Epithelial cell of proximal tubule (primary cell): ENCODE data around the gene KIF25. TPM values are rescaled to one million over a fixed set of nuclear protein-coding genes. Genes with fewer than 3 reads are reported as not detected.

Source experiments
- DNase-seq: peaks from one replicate; pipeline ENCODE4 v3.0.0-alpha.2; 2011; ENCODE audit warnings: low read depth
- H3K4me3 ChIP-seq: 2 replicates; pipeline ENCODE4 v1.5.1; 2011; ENCODE audit warnings: low read depth, mild to moderate bottlenecking, low read length
- total RNA-seq: library from RNA; depleted of rRNA; stranded (reverse); fragments of >200 nt; gene quantifications from 2 replicates; pipeline ENCODE4 v1.2.3, GENCODE V29; 2015
- TF ChIP-seq, protein P1 (sequence below): conservative IDR thresholded peaks from 2 replicates; pipeline ENCODE4 v1.5.1; 2012; ENCODE audit warnings: low read depth, mild to moderate bottlenecking, low read length

The KIF25 gene
- total RNA-seq, 1 donor from 2014 or later = not detected

DNA sequence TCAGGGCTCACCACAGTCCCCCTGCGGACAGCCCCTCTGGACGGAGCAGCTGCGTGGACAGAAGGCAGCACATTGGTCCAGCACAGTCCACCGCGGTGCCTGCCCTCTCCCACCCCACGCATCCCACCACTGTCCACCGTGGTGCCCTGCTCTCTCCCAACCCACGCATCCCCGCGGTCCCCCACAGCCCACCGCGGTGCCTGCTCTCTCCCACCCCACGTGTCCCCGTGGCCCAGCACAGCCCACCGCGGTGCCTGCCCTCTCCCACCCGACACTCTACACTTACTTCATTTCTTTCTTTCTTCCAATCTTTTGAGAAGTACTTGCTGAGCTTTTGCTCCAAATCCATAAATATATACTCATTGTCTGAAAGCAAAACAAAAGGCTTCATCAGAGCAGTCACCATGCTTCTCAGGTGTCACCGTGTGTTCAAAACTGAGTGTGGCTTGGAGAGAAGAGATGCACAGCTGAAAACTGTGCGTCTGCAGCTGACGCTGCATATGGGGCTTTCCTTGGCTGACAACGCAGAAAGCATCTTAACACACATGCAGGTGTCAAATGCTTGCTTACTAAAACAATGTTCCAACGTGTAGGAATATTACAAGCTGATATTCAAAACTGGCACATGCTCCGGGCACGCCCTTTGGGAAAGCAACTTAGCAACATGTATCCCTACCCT is 69.7 kb downstream of the KIF25 start:
- no peak for DNase-seq
- TF ChIP-seq, protein P1, sequence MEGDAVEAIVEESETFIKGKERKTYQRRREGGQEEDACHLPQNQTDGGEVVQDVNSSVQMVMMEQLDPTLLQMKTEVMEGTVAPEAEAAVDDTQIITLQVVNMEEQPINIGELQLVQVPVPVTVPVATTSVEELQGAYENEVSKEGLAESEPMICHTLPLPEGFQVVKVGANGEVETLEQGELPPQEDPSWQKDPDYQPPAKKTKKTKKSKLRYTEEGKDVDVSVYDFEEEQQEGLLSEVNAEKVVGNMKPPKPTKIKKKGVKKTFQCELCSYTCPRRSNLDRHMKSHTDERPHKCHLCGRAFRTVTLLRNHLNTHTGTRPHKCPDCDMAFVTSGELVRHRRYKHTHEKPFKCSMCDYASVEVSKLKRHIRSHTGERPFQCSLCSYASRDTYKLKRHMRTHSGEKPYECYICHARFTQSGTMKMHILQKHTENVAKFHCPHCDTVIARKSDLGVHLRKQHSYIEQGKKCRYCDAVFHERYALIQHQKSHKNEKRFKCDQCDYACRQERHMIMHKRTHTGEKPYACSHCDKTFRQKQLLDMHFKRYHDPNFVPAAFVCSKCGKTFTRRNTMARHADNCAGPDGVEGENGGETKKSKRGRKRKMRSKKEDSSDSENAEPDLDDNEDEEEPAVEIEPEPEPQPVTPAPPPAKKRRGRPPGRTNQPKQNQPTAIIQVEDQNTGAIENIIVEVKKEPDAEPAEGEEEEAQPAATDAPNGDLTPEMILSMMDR = no peak
- no peak overlapping the region for H3K4me3 ChIP-seq

DNA sequence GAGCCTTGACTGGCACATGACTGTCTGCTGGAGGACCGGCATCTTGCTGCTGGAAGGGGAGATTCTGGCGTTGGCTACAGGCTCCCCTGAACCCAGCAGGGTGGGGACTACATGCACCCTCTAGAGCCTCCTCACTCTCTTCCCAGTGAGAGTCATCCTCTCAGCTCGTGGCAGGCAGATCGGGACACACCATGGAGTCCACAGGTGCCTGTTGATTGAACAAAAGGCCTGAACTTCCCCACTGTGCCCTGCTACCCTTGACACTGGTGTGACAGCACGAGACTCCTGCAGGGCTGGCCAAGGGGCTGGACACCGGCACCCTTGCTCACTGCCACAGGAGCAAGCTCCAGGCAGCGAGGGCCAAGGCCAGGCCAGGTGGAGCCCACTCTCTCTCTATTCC is 73.3 kb downstream of the KIF25 start:
- H3K4me3 ChIP-seq = no peak overlapping the region
- TF ChIP-seq, protein P1 = no peak
- no peak for DNase-seq

DNA sequence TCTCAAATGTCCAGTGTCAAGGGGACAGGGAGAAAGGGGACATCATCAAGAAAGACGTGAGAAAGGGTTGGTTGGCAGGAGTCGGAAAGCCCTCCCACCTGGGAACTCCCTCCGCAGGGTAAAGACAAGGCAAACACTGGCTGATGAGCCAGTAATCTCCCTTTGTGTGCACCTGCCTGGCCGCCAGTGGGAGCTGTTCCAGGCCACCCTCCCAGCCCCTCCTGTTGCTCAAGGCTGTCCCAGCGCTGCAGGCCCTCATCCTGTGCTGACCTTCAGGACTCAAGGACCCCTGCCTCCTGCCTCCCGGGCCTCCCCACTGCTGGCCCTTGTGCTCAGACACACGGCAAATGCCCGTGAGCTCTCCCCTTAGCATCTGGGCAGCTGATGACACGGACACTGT is 74.1 kb downstream of the KIF25 start:
- no peak for DNase-seq
- TF ChIP-seq, protein P1 = no peak
- H3K4me3 ChIP-seq = no peak overlapping the region

DNA sequence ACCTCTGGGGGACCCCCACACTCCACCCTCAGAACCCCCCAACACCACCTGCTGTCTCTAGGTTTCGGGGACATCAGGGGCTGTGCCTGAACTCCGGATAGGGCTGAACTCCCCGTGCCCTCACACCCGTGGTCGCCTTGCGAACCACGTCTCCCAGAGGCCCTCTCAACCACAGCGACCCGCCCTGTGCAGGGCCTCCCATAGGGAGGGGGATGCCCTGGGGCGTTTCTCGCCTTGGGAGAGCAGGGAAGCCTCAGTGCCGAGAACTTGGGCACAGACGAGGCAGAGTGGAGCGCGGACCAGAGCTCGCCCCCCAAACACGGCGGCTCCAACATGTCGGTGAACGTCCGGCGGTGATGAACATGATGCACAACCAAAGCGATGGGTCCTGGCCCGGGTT is 74.8 kb downstream of the KIF25 start:
- DNase-seq = no peak
- TF ChIP-seq, protein P1 = no peak
- H3K4me3 ChIP-seq = no peak overlapping the region

DNA sequence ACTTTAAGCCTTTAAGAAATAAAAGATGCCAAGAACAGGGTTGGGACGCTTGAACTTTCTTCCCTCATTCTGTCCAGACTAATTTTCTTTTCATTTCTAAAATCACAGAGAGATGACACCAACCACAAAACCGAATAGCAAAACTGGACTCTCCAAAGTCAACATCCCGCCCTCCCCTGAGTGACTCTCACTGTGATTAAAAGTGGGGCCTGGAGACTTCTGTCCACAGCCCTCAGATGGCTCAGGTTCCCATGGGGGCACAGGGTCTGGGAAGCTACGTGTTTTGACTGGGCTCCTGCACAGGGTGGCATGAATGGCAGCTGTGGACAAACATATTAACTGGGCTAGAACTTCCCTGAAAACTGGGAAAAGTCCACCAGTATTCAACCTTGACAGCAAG is 75.3 kb downstream of the KIF25 start:
- DNase-seq = no peak
- TF ChIP-seq, protein P1 = no peak
- no peak overlapping the region for H3K4me3 ChIP-seq

DNA sequence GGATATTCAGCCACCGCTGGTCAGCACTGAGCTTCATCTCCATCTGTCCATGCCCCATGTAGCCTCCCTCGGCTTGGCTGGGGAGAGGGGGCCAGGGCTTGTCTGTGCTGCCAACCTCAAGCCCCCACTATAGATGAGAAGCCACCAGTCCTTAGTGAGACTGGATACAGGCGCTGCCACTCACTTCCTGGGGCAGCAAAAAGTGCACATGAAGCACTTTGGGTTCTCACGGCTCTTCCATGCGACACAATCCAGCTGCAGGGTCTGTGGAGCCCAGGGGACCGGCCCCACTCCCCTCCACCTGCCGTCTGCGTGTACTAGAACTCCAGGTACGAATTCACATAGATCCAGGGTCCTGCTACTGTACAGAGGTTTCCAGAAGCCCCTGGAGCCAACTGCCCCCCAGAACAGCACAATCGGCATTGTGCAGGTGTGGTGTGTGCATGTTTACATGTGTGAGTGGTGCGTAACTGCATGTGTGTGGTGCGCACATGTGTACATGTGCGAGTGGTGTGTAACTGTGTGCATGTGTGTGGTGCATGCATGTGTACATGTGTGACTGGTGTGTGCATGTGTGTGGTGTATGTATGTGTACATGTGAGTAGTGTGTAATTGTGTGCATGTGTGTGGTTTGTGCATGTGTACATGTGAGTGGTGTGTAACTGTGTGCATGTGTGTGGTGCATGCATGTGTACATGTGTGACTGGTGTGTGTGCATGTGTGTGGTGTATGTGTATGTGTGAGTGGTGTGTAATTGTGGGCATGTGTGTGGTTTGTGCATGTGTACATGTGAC is 76.7 kb downstream of the KIF25 start:
- TF ChIP-seq, protein P1 = no peak
- DNase-seq = no peak
- H3K4me3 ChIP-seq = no peak overlapping the region

DNA sequence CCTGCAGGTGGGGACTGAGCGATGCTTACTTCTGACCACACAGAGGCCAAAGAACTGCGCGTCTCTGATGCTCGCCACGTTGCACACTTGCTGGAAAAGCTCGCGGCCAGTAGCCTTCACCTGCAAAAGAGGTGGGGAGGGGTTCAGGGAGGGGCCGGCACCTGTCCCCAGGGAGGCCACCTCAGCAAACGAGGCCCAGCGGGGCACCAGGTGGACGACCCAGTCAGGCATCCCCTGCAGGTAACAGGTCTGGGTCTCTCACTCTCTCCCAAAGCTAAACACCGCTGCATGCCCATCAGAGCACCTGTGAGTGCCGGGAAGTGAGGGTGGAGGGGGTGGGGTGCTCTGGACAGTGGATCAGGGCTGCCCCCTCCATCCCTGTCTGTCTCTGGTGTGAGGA is 77.7 kb downstream of the KIF25 start:
- H3K4me3 ChIP-seq = no peak overlapping the region
- DNase-seq = no peak
- TF ChIP-seq, protein P1 = no peak
